Neural progenitor cell (in vitro differentiated cells): ENCODE results near the gene OVCA2.

Experiments
- CTCF ChIP-seq: fragments of 200-600 bp; sonication (generic); IDR thresholded peaks from 2 replicates; pipeline ENCODE4 v1.5.1; 2017; ENCODE audit warnings: antibody characterized with exemption, mild to moderate bottlenecking
- EZH2 ChIP-seq: fragments of 200-600 bp; sonication (generic); IDR thresholded peaks from 2 replicates; pipeline ENCODE4 v1.6.1; 2017; ENCODE audit warnings: antibody characterized with exemption, mild to moderate bottlenecking, moderate library complexity
- EZH2phosphoT487 ChIP-seq: fragments of 200-600 bp; sonication (generic); IDR thresholded peaks from 2 replicates; pipeline ENCODE4 v1.6.1; 2017; ENCODE audit warnings: antibody characterized with exemption

- TF ChIP-seq CTCF (no peak), EZH2 (no peak), EZH2phosphoT487 (no peak)
These were observed 6.0 kb upstream of the OVCA2 start for GRCh38 chr17:2035541-2036488.
